OCI-LY7 (cell line): ENCODE results near the gene CEP112. TPM values are rescaled to one million over a fixed set of nuclear protein-coding genes. Genes with fewer than 3 reads are reported as not detected.

Experiments used
- BruUV-seq: library from RNA; stranded (reverse); fragments of 400-500 nt; replicated peaks from 2 replicates; lab custom pipeline; 2021; lab: Mats Ljungman, UMichigan
- CTCF ChIA-PET: fragments of 300-600 bp; sonication (Branson Sonifier 250); formaldehyde crosslinking; loops from one replicate; lab custom pipeline; 2022; ENCODE audit warnings: antibody characterized with exemption; ENCODE audit not compliant: unreplicated experiment; lab: Charles Lee
- POLR2A ChIA-PET: fragments of 300-600 bp; sonication (Branson Sonifier 250); formaldehyde crosslinking; loops from one replicate; lab custom pipeline; 2022; ENCODE audit warnings: antibody characterized with exemption; lab: Charles Lee
- DNase-seq: peaks from one replicate; pipeline ENCODE4 v3.0.0-alpha.2; 2015; ENCODE audit warnings: low spot score
- H2AFZ ChIP-seq: fragments of 200-600 bp; sonication (generic), shearing (Covaris generic); 2 replicates; pipeline ENCODE4 v1.6.1; 2014; ENCODE audit warnings: mild to moderate bottlenecking, antibody characterized with exemption, low read length, moderate library complexity
- H3K27ac ChIP-seq: fragments of 200-600 bp; sonication (generic); 2 replicates; pipeline ENCODE4 v1.5.1; 2014; ENCODE audit warnings: mixed run types, low read depth, mild to moderate bottlenecking, moderate library complexity, low read length, inconsistent platforms; ENCODE audit not compliant: poor library complexity, severe bottlenecking
- H3K36me3 ChIP-seq: fragments of 200-600 bp; sonication (generic); 2 replicates; pipeline ENCODE4 v1.6.1; 2014; ENCODE audit warnings: mild to moderate bottlenecking, antibody characterized with exemption, low read length, moderate library complexity, mixed read lengths; ENCODE audit not compliant: insufficient read depth
- H3K4me1 ChIP-seq: fragments of 200-600 bp; sonication (generic); 2 replicates; pipeline ENCODE4 v1.5.1; 2014; ENCODE audit warnings: mild to moderate bottlenecking, low read length; ENCODE audit not compliant: insufficient read depth, poor library complexity, severe bottlenecking
- H3K4me2 ChIP-seq: fragments of 200-600 bp; sonication (generic); 2 replicates; pipeline ENCODE4 v1.6.1; 2014; ENCODE audit warnings: mild to moderate bottlenecking, low read length
- H3K4me3 ChIP-seq: fragments of 200-600 bp; sonication (generic); 2 replicates; pipeline ENCODE4 v1.5.1; 2014; ENCODE audit warnings: mild to moderate bottlenecking, low read depth, low read length; ENCODE audit not compliant: poor library complexity, severe bottlenecking
- H3K79me2 ChIP-seq: fragments of 200-600 bp; sonication (generic); 2 replicates; pipeline ENCODE4 v1.6.1; 2016; ENCODE audit warnings: low read depth, mild to moderate bottlenecking, low read length, moderate library complexity, mixed read lengths; ENCODE audit not compliant: insufficient read depth
- H3K9me2 ChIP-seq: fragments of 200-600 bp; sonication (generic); 2 replicates; pipeline ENCODE4 v1.6.1; 2016; ENCODE audit warnings: mild to moderate bottlenecking, low read length, mixed read lengths; ENCODE audit not compliant: insufficient read depth
- H3K9me3 ChIP-seq: fragments of 200-600 bp; sonication (generic); 2 replicates; pipeline ENCODE4 v1.6.1; 2014; ENCODE audit warnings: mild to moderate bottlenecking, mixed run types, low read length, mixed read lengths
- H4K20me1 ChIP-seq: fragments of 200-600 bp; sonication (generic); 2 replicates; pipeline ENCODE4 v1.6.1; 2014; ENCODE audit warnings: mild to moderate bottlenecking, antibody characterized with exemption, low read length, moderate library complexity, mixed read lengths; ENCODE audit not compliant: insufficient read depth
- EZH2phosphoT487 ChIP-seq: fragments of 200-600 bp; sonication (generic); IDR thresholded peaks from 2 replicates; pipeline ENCODE4 v1.6.1; 2018; ENCODE audit warnings: low read depth, borderline replicate concordance, mild to moderate bottlenecking, mixed run types, antibody characterized with exemption, low read length, moderate library complexity, mixed read lengths
- intact Hi-C: fragments of 100-400 bp; cut with micrococcal nuclease; formaldehyde crosslinking; loops from one replicate; pipeline ENCODE4 v1.10.0; 2022; ENCODE audit not compliant: unreplicated experiment
- total RNA-seq, 2 experiments: library from RNA; depleted of rRNA in 1 of 2; stranded (reverse); fragments of >200 nt in 1 of 2; shearing (Covaris generic) in 1 of 2; gene quantifications; 2 replicates each; pipeline ENCODE4 v1.2.3, GENCODE V29; 2014 to 2022
- TF ChIP-seq, protein P1 (sequence below): fragments of 200-600 bp; sonication (generic); conservative IDR thresholded peaks from 2 replicates; pipeline ENCODE4 v1.5.1; 2014; ENCODE audit warnings: mild to moderate bottlenecking, antibody characterized with exemption, low read length, moderate library complexity, mixed read lengths

The CEP112 gene
- total RNA-seq, 2 experiments from 2014 or later = 2.7 to 6.9 TPM

DNA sequence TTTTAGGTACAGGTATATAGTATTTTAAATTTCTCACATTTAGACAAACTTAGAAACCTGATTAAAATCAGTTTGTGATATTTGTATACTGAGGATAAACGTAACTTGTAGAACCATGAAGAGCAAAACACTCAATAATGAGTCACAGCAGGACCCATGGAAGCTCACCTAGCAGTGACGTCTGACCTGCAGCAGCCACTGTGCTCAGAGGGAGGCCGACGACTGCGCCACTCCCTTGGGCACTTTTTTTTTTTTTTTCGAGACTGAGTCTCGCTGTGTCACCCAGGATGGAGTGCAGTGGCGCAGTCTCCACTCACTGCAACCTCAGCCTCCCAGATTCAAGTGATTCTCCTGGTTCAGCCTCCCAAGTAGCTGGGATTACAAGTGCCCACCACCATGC, 524.3 kb downstream of the CEP112 start:
- H4K20me1 ChIP-seq = no peaks in the 10 kb centered on the region
- H2AFZ ChIP-seq = no peak overlapping the region
- no TSS peak for BruUV-seq
- TF ChIP-seq EZH2phosphoT487 = no peak
- TF ChIP-seq, protein P1, sequence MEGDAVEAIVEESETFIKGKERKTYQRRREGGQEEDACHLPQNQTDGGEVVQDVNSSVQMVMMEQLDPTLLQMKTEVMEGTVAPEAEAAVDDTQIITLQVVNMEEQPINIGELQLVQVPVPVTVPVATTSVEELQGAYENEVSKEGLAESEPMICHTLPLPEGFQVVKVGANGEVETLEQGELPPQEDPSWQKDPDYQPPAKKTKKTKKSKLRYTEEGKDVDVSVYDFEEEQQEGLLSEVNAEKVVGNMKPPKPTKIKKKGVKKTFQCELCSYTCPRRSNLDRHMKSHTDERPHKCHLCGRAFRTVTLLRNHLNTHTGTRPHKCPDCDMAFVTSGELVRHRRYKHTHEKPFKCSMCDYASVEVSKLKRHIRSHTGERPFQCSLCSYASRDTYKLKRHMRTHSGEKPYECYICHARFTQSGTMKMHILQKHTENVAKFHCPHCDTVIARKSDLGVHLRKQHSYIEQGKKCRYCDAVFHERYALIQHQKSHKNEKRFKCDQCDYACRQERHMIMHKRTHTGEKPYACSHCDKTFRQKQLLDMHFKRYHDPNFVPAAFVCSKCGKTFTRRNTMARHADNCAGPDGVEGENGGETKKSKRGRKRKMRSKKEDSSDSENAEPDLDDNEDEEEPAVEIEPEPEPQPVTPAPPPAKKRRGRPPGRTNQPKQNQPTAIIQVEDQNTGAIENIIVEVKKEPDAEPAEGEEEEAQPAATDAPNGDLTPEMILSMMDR = no peak
- H3K79me2 ChIP-seq = no peaks in the 10 kb centered on the region
- no peaks in the 10 kb centered on the region for H3K9me3 ChIP-seq
- no peaks in the 10 kb centered on the region for H3K4me1 ChIP-seq
- no peaks in the 10 kb centered on the region for H3K36me3 ChIP-seq
- CTCF ChIA-PET = no interaction called here
- intact Hi-C loops = no loop called here
- no peak overlapping the region for H3K4me2 ChIP-seq
- DNase-seq = no peak
- H3K4me3 ChIP-seq = no peak overlapping the region
- no peaks in the 10 kb centered on the region for H3K9me2 ChIP-seq
- POLR2A ChIA-PET = no interaction called here
- H3K27ac ChIP-seq = no peak overlapping the region

DNA sequence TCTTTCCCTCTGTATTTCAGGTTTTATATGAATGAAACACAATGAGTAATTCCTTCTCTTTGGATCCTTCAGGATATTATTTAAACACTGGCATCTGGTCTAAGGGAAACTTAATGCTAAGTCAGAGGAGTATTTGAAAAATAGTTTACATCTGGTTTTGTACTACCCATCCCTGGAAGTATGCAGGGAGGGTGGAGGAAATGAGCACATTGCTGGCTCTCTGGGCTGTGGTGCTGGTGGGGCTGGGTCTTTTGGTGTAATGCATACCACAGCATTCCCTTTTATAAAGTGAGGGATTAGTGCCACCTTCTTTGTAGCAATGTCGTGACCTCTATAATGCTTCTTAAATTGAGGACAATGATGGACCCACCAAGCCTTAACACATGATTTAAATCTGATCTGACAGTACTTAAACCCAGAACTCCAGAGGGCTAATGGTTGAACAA, 525.0 kb downstream of the CEP112 start:
- no TSS peak for BruUV-seq
- H3K9me2 ChIP-seq = no peaks in the 10 kb centered on the region
- DNase-seq = no peak
- ChIA-PET CTCF (no interaction called here), POLR2A (no interaction called here)
- no peak overlapping the region for H3K4me2 ChIP-seq
- no peaks in the 10 kb centered on the region for H3K4me1 ChIP-seq
- no peaks in the 10 kb centered on the region for H4K20me1 ChIP-seq
- TF ChIP-seq, protein P1 = no peak
- no peak for TF ChIP-seq EZH2phosphoT487
- H3K9me3 ChIP-seq = no peaks in the 10 kb centered on the region
- H3K36me3 ChIP-seq = no peaks in the 10 kb centered on the region
- H3K79me2 ChIP-seq = no peaks in the 10 kb centered on the region
- no peak overlapping the region for H3K4me3 ChIP-seq
- H3K27ac ChIP-seq = no peak overlapping the region
- no peak overlapping the region for H2AFZ ChIP-seq
- intact Hi-C loops = no loop called here

DNA sequence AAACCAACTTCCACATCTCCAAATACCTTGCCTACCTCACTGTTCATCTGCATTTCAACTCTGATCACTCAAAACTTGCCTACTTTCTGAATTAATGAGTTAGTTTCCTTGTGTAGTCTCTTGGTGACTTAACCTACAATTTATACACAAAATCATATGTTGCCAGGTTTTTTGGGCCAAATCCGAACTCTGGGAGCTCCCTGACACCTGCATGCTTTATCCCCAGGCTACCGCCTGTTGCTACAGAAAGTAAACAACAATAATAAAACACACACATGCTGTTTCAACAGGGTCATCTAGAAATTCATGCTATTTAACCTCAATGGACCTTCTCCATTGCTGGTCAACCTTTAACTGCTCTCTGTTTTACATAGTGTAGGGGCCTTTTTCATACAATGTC, 526.0 kb downstream of the CEP112 start:
- ChIA-PET POLR2A (no interaction called here), CTCF (no interaction called here)

More for the DNA sequence above, 526.0 kb downstream of the CEP112 start:
- H4K20me1 ChIP-seq = no peaks in the 10 kb centered on the region
- no peak overlapping the region for H3K4me2 ChIP-seq
- no peaks in the 10 kb centered on the region for H3K36me3 ChIP-seq
- BruUV-seq = no TSS peak
- no peak overlapping the region for H3K4me3 ChIP-seq
- intact Hi-C loops = no loop called here
- no peaks in the 10 kb centered on the region for H3K9me3 ChIP-seq
- no peaks in the 10 kb centered on the region for H3K4me1 ChIP-seq
- TF ChIP-seq, protein P1 = no peak
- TF ChIP-seq EZH2phosphoT487 = no peak
- no peak overlapping the region for H3K27ac ChIP-seq
- no peak overlapping the region for H2AFZ ChIP-seq
- H3K79me2 ChIP-seq = no peaks in the 10 kb centered on the region
- H3K9me2 ChIP-seq = no peaks in the 10 kb centered on the region
- no peak for DNase-seq
